Left lung (tissue), 10 donors: ENCODE data around the gene ENPP6. TPM values are rescaled to one million over a fixed set of nuclear protein-coding genes. Genes with fewer than 3 reads are reported as not detected.
"Not testable (repeated sequence)": the region's sequence is repeated elsewhere in the genome, so short reads cannot be mapped to it uniquely, and the experiment has no call there.

ENCODE experiments used
- ATAC-seq: fragments of 200-7000 bp; cut with Tn5 transposase; one replicate; pipeline ENCODE4 v1.9.1; 2020; ENCODE audit warnings: moderate library complexity
- DNase-seq, 4 donors: peaks; one replicate each; pipeline ENCODE4 v3.0.0-alpha.2; 2013 to 2020
- H3K27ac ChIP-seq, 2 donors: fragments of 200-600 bp; sonication (generic) in 1 of 2; one replicate each; pipeline versions ENCODE4 v1.5.0 to v1.8.0; 2020 to 2021
- H3K27me3 ChIP-seq, 2 donors: fragments of 200-600 bp; sonication (generic) in 1 of 2; one replicate each; pipeline versions ENCODE4 v1.5.0 to v1.8.0; 2020 to 2021
- H3K36me3 ChIP-seq, 2 donors: fragments of 200-600 bp; sonication (generic) in 1 of 2; one replicate each; pipeline versions ENCODE4 v1.5.0 to v1.8.0; 2020 to 2021
- H3K4me1 ChIP-seq, 2 donors: fragments of 200-600 bp; one replicate each; pipeline ENCODE4 v1.8.0; 2021
- H3K4me3 ChIP-seq, 2 donors: fragments of 200-600 bp; sonication (generic) in 1 of 2; one replicate each; pipeline versions ENCODE4 v1.5.0 to v1.8.0; 2020 to 2021; ENCODE audit warnings: mild to moderate bottlenecking in 1 of 2
- H3K9me3 ChIP-seq, 2 donors: fragments of 200-600 bp; sonication (generic) in 1 of 2; one replicate each; pipeline versions ENCODE4 v1.5.0 to v1.8.0; 2020 to 2021
- intact Hi-C, 2 donors: fragments of 100-400 bp; cut with DNase I; formaldehyde crosslinking; loops; one replicate each; pipeline versions ENCODE4 v1.11.2 to v1.14.2; 2022
- polyA plus RNA-seq, 6 donors: library from polyadenylated mRNA; unstranded; fragments of 120-200 nt; gene quantifications; one replicate each; pipeline ENCODE4 v1.2.1, GENCODE V29; 2013; ENCODE audit not compliant: insufficient read length in 6 of 6
- total RNA-seq, 2 donors: library from RNA; stranded (reverse); fragmentation: NEBNext Ultra II Directional; extraction: Animal tissue kit (Norgen Biotek cat#: 25700); gene quantifications; one replicate each; pipeline ENCODE4 v1.2.1, GENCODE V29; 2021
- TF ChIP-seq, protein P1 (sequence below), 2 donors: fragments of 200-600 bp; sonication (generic) in 1 of 2; IDR thresholded peaks; one replicate each; pipeline versions ENCODE4 v1.5.0 to v1.8.0; 2021; ENCODE audit warnings: antibody characterized with exemption in 2 of 2
- donor health status: DM: no; HTN: yes; CAD: no.
- donor health status: DM: no; HTN: no; CAD: no.

The ENPP6 gene
- total and polyA plus RNA-seq, 8 donors: 0.14 to 0.67 (median 0.31) TPM

DNA sequence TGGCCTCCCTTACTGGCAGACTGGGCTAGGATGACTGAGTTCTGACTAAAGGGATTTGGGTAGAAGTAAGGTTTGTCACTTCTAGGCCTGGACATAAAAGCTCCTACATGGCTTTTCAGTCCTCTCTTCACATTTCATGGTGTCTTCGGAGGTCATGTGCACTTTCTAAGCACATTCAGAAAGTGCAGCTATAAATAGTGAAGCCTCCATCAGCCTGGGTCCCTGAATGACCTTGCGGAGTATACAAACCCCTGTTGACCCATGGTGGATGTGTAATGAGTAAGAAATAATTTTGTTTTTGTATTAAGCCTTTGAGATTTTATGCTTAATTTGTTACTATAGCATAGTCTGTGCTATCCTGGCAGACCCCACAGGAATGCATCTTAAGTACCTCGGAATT is 158.6 kb downstream of the ENPP6 start:
- TF ChIP-seq, protein P1, sequence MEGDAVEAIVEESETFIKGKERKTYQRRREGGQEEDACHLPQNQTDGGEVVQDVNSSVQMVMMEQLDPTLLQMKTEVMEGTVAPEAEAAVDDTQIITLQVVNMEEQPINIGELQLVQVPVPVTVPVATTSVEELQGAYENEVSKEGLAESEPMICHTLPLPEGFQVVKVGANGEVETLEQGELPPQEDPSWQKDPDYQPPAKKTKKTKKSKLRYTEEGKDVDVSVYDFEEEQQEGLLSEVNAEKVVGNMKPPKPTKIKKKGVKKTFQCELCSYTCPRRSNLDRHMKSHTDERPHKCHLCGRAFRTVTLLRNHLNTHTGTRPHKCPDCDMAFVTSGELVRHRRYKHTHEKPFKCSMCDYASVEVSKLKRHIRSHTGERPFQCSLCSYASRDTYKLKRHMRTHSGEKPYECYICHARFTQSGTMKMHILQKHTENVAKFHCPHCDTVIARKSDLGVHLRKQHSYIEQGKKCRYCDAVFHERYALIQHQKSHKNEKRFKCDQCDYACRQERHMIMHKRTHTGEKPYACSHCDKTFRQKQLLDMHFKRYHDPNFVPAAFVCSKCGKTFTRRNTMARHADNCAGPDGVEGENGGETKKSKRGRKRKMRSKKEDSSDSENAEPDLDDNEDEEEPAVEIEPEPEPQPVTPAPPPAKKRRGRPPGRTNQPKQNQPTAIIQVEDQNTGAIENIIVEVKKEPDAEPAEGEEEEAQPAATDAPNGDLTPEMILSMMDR (IDR thresholded peaks at IDR 0.05): no peak
- no peaks in the 10 kb centered on the region for H3K27me3 ChIP-seq
- H3K4me1 ChIP-seq: no peaks in the 10 kb centered on the region
- H3K4me3 ChIP-seq: no peak overlapping the region
- DNase-seq: no peak
- H3K9me3 ChIP-seq: no peaks in the 10 kb centered on the region
- intact Hi-C loops: no loop called here
- no peak overlapping the region for H3K27ac ChIP-seq
- no peak for ATAC-seq
- H3K36me3 ChIP-seq: no peaks in the 10 kb centered on the region

DNA sequence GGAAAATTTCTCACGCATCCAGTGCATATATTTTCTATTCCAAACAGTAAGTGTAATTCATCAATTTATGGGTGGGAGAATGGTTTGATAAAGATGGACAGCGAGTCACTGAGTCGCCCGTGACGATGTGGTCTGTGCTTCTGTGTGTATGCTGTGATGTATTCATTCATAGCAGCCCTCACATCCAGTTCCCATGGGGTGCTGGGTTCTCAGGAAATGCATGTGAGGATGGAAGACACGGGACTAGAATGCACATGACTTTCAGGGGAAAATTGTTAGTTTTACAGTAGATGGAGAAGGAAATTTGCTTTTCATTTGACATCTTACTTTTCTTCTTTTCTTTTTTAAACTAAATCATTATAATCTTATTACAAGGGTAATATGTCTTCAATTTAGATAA is 159.6 kb downstream of the ENPP6 start:
- H3K9me3 ChIP-seq: no peaks in the 10 kb centered on the region

DNA sequence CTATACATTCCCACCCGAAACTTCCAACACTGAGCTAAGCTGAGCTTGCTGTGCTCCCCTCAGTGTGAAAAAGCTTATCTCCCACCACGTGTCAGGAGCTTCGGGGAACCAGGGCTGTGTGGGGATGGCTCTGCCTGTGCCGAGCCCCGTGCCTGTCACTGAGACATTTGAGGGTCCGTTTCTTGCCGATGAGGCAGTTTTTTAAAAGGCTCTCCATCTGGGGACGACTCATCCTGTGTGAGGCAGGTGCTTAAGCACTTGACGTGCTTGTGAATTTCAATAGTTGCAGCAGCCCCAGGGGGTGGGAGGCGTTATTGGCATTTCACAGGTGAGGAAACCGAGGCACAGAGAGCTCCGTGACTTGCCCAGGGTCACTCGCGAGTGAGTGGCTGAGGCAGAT is 160.8 kb downstream of the ENPP6 start:
- intact Hi-C loops: no loop called here
- no peak for DNase-seq
- TF ChIP-seq, protein P1 (IDR thresholded peaks at IDR 0.05): no peak

More for the DNA sequence above, 159.6 kb downstream of the ENPP6 start:
- TF ChIP-seq, protein P1 (IDR thresholded peaks at IDR 0.05): no peak
- Histone ChIP-seq H3K27me3 (no peaks in the 10 kb centered on the region), H3K4me3 (no peak overlapping the region), H3K4me1 (no peaks in the 10 kb centered on the region), H3K36me3 (no peaks in the 10 kb centered on the region), H3K27ac (no peak overlapping the region)
- intact Hi-C loops: no loop called here
- DNase-seq (no peak), ATAC-seq (no peak)

DNA sequence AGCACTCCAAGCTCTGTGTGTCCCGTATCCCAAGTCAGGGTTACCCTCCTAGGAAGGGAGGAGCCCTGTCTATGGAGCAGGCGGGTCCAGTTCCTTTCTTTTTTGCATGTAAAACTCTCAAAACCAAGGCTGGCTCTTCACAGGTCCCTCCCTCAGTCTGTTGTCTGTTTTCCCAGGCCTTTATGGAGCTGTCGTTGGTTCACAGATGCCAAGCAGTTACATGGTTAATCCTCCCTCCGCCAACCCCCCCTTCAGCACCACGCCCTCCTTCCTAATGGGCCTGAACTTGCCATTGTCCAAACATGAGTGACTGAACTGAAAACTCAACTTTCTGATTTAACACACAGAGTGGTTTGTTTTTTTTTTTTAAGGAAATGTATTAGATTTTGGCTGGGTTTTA is 164.2 kb downstream of the ENPP6 start:
- TF ChIP-seq, protein P1 (IDR thresholded peaks at IDR 0.05): no peak
- no peak for DNase-seq
- Histone ChIP-seq H3K9me3 (peaks cover 0 to 4% of the 10 kb centered on the region in 2 donors), H3K36me3 (no peaks in the 10 kb centered on the region), H3K27me3 (no peaks in the 10 kb centered on the region), H3K27ac (no peak overlapping the region), H3K4me3 (no peak overlapping the region), H3K4me1 (no peaks in the 10 kb centered on the region)
- no peak for ATAC-seq
- intact Hi-C loops: no loop called here

More for the DNA sequence above, 160.8 kb downstream of the ENPP6 start:
- Histone ChIP-seq H3K4me1 (no peaks in the 10 kb centered on the region), H3K27ac (no peak overlapping the region), H3K4me3 (no peak overlapping the region), H3K9me3 (no peaks in the 10 kb centered on the region), H3K36me3 (no peaks in the 10 kb centered on the region), H3K27me3 (no peaks in the 10 kb centered on the region)
- no peak for ATAC-seq

DNA sequence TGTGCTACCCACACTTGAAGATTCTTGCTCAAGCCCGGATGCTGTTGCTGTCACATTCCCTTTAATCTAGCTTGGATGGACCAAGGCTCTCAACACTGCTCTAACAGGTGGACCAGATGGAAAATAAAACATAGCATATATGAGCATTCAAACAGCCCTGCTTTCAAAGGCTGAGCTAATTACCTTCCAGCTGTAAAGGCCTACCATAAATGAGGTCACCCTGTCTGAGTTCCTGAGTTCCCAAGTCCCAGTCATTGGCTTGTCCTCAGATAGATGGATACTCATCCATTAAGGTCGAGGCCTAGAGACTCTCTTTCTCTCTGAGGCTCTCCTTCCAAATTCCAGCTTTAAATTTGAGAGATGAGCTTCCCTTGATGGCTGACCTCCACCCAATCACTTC is 165.1 kb downstream of the ENPP6 start:
- H3K27ac ChIP-seq: no peak overlapping the region
- TF ChIP-seq, protein P1 (IDR thresholded peaks at IDR 0.05): no peak
- intact Hi-C loops: no loop called here
- H3K27me3 ChIP-seq: no peaks in the 10 kb centered on the region
- H3K4me1 ChIP-seq: no peaks in the 10 kb centered on the region
- no peak overlapping the region for H3K4me3 ChIP-seq
- H3K36me3 ChIP-seq: no peaks in the 10 kb centered on the region
- ATAC-seq (no peak), DNase-seq (no peak)
- H3K9me3 ChIP-seq: peaks cover 0 to 4% of the 10 kb centered on the region in 2 donors

DNA sequence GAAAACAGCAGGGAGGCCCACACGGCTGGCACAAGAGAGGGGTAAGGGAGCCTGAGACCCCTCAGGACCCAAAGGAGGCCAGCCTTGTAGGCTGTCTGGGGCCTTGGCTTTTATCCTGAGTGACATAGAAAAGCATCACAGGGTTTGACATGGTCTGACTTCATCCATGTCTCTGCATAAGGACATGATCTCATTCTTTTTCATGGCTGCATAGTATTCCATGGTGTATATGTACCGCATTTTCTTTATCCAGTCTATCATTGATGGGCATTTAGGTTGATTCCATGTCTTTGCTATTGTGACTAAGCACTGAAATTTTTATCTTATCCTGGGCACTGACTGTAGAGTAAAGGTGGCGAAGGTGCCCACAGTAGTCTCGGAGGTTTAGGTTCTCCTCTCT is 166.4 kb downstream of the ENPP6 start:
- intact Hi-C loops, ATAC-seq, DNase-seq: not testable (repeated sequence)

More for the DNA sequence above, 166.4 kb downstream of the ENPP6 start:
- H3K4me3 ChIP-seq, H3K36me3 ChIP-seq, H3K27ac ChIP-seq, H3K4me1 ChIP-seq, H3K27me3 ChIP-seq: not testable (repeated sequence)
- peaks cover 0 to 17% of the 10 kb centered on the region in 2 donors for H3K9me3 ChIP-seq
